ELR (cell line): ENCODE results near the gene STK32B.

Experiments used
- DNase-seq: peaks from one replicate; pipeline ENCODE4 v3.0.0-alpha.2; 2015; ENCODE audit warnings: low read depth

The STK32B gene

GRCh38 chr4:5532100-5532499 lies 480.8 kb downstream of the STK32B start:
- no peak for DNase-seq

DNA sequence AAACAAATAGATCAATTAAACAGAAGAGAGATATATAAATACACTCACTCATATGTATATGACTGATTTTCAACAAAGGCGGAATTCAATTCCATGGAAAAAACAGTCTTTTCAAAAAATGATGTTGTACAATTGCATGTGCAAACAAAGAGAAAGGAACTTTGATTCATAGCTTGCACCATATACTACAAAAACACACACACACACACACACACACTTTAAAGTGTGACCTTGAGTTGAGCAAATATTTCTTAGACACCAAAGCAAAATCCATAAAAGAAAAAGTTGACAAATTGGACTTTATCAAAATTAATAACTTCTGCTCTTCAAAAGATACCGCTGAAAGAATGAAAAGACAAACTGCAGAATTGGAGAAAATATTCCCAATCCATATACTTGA lies 488.3 kb downstream of the STK32B start:
- no peak for DNase-seq

- DNase-seq: no peak
Observed at GRCh38 chr4:5541169-5541568, 489.9 kb downstream of the STK32B start.

DNA sequence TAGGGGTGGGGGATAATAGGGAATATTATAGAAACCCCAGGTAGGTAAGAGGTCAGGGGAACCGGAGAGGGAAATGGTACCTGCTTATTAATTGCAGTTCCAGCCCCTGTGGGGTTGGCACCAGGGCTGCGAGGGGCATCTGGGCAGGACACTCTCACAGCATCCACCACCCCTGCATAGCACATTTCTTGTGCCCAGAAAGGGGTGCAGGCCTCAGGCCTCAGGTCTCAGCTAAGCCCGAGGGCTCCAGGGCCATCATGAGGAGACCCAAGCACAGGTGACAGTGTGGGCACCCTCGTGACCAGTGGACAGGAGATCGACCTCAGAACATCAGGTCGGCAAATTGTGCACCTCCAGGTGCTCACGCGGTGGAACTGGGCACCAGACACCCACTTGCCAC lies 492.4 kb downstream of the STK32B start:
- no peak for DNase-seq

GRCh38 chr4:5544762-5545161 lies 493.5 kb downstream of the STK32B start:
- DNase-seq: no peak

DNA sequence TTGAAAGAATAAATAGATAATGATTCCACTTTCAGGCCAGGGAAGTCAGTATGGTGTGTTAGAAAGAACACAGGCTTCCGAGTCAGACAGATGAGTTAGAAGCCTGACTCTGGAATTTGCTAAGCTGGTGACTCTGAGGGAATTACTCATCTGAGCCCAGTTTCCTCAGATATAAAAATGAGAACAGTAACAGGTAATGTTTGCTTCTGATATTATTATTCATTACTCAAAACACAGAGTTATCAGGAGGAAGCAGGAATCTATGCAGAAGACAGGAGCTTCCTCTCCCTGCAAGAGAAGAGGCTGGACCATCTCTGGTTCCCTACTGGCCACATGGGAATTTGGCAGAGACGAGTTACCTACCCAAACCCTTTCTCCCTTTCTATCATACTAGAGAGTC lies 494.0 kb downstream of the STK32B start:
- peak; percentile 3 for DNase-seq

DNA sequence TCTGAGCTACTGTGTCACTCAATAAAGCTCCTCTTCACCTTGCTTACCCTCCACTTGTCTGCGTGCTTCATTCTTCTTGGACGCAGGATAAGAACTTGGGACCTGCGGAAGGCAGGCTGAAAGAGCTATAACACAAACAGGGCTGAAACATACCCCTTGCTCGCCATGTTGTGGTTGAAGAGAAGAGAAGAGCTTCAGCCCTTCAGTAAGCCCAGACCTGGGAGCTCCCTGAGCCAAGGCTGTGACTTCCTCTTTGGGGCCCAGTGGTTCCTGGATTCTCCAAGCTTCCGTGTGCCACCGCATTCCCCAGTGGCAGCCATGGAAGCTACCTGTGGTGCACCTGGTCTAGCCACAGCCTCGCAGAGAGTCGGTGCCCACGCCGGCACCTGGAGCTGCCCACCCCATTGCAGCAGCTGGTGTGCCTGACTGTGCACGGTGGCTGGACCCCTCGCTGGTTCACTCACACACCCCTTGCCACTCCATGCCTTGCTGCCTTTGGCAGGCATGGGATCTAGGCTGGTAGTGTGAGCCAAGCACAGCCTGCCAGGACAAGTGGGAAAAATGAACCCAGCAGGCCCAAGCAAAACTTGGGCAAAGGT lies 496.5 kb downstream of the STK32B start:
- no peak for DNase-seq
